ENCODE measurements around the gene DYNLT5.
"Not testable (repeated sequence)": the region's sequence is repeated elsewhere in the genome, so short reads cannot be mapped to it uniquely, and the experiment has no call there.

DYNLT5 gene

GRCh38 chr1:66752000-66752592, at the start of gene DYNLT5:
Gene DYNLT5, plus strand, starts transcription at chr1:66752459. Its CDS starts 2,200 bp downstream, at chr1:66754659.
- no peak for DNase-seq

- no peak for DNase-seq
Measured at GRCh38 chr1:66704177-66704875, 47.9 kb upstream of the DYNLT5 start.

GRCh38 chr1:66705110-66705509, 47.1 kb upstream of the DYNLT5 start:
- DNase-seq, result no peak

GRCh38 chr1:66711420-66711819, 40.8 kb upstream of the DYNLT5 start:
- DNase-seq, result peak; percentile 33 to 70

- no peak for DNase-seq
Measured at GRCh38 chr1:66712839-66713238, 39.4 kb upstream of the DYNLT5 start.

- no peak for DNase-seq
Measured at GRCh38 chr1:66723985-66724384, 28.3 kb upstream of the DYNLT5 start.

- peak; percentile 82 to 91 for DNase-seq
Measured at GRCh38 chr1:66725885-66726665, 26.2 kb upstream of the DYNLT5 start.

- DNase-seq, result no peak
Measured at GRCh38 chr1:66728021-66728420, 24.2 kb upstream of the DYNLT5 start.

- not testable (repeated sequence) for DNase-seq
Measured at GRCh38 chr1:66728716-66729115, 23.5 kb upstream of the DYNLT5 start.

- DNase-seq, result peak; percentile 78 to 86
Measured at GRCh38 chr1:66729119-66729518, 23.1 kb upstream of the DYNLT5 start.

- no peak for DNase-seq
Measured at GRCh38 chr1:66729523-66729922, 22.7 kb upstream of the DYNLT5 start.

- no peak for DNase-seq
Measured at GRCh38 chr1:66730462-66730861, 21.8 kb upstream of the DYNLT5 start.

GRCh38 chr1:66731170-66731865, 20.9 kb upstream of the DYNLT5 start:
- no peak for DNase-seq

- no peak for DNase-seq
Measured at GRCh38 chr1:66732407-66733166, 19.7 kb upstream of the DYNLT5 start.

GRCh38 chr1:66733348-66734017, 18.8 kb upstream of the DYNLT5 start:
- no peak for DNase-seq

- not testable (repeated sequence) for DNase-seq
Measured at GRCh38 chr1:66734531-66734930, 17.7 kb upstream of the DYNLT5 start.

- no peak for DNase-seq
Measured at GRCh38 chr1:66737836-66738235, 14.4 kb upstream of the DYNLT5 start.

- no peak for DNase-seq
Measured at GRCh38 chr1:66739401-66740157, 12.7 kb upstream of the DYNLT5 start.

- DNase-seq, result no peak
Measured at GRCh38 chr1:66745451-66745850, 6.8 kb upstream of the DYNLT5 start.

- no peak for DNase-seq
Measured at GRCh38 chr1:66747501-66747900, 4.8 kb upstream of the DYNLT5 start.

- DNase-seq, result no peak
Measured at GRCh38 chr1:66750577-66750976, 1.7 kb upstream of the DYNLT5 start.
